Esophagus muscularis mucosa (tissue), 4 donors: ENCODE results near the gene NALCN. TPM values are rescaled to one million over a fixed set of nuclear protein-coding genes. Genes with fewer than 3 reads are reported as not detected.

Source experiments
- DNase-seq: peaks from one replicate; pipeline ENCODE4 v3.0.0-alpha.2; 2017; ENCODE audit errors: extremely low spot score
- H3K27ac ChIP-seq, 4 donors: fragments of 200-600 bp; sonication (generic); replicated peaks in 1 of 4; 1 replicate in 3 of 4; 2 replicates in 1 of 4; pipeline ENCODE4 v1.5.1; 2016 to 2019; ENCODE audit warnings: mild to moderate bottlenecking in 1 of 4
- H3K27me3 ChIP-seq, 4 donors: fragments of 200-600 bp; sonication (generic); one replicate each; pipeline versions ENCODE4 v1.5.1 to v1.6.0; 2016 to 2019
- H3K36me3 ChIP-seq, 4 donors: fragments of 200-600 bp; sonication (generic); one replicate each; pipeline ENCODE4 v1.5.1; 2016 to 2019
- H3K4me1 ChIP-seq, 4 donors: fragments of 200-600 bp; sonication (generic); one replicate each; pipeline ENCODE4 v1.5.1; 2016 to 2019
- H3K4me3 ChIP-seq, 4 donors: fragments of 200-600 bp; sonication (generic); 1 replicate in 2 of 4; 2 replicates in 2 of 4; pipeline ENCODE4 v1.5.1; 2016 to 2019; ENCODE audit warnings: mild to moderate bottlenecking in 4 of 4, moderate library complexity in 1 of 4
- H3K9me3 ChIP-seq, 4 donors: fragments of 200-600 bp; sonication (generic); 1 replicate in 3 of 4; 2 replicates in 1 of 4; pipeline ENCODE4 v1.5.1; 2016 to 2019
- EP300 ChIP-seq: sonication (generic); formaldehyde crosslinking; IDR thresholded peaks from one replicate; pipeline ENCODE4 v1.6.1; 2017; ENCODE audit warnings: antibody characterized with exemption
- POLR2A ChIP-seq: fragments of 450-650 bp; IDR thresholded peaks from one replicate; pipeline ENCODE4 v1.6.1; 2017; ENCODE audit warnings: antibody characterized with exemption, moderate library complexity, mild to moderate bottlenecking, low read depth
- POLR2AphosphoS5 ChIP-seq, 2 donors: sonication (generic); formaldehyde crosslinking; IDR thresholded peaks; one replicate each; pipeline ENCODE4 v1.6.1; 2017; ENCODE audit warnings: antibody characterized with exemption in 2 of 2
- WGBS: methylation state at CpG from one replicate; pipeline ENCODE4 v1.1.5; 2018; 5-methylcytosine and 5-hydroxymethylcytosine counted together
- intact Hi-C: fragments of 100-400 bp; cut with DNase I; formaldehyde crosslinking; loops from one replicate; pipeline ENCODE4 v1.15.1; 2023
- total RNA-seq, 4 donors: library from RNA; depleted of rRNA; stranded (reverse); fragments of >200 nt; gene quantifications; one replicate each; pipeline versions ENCODE4 v1.1.0 to v1.2.1, GENCODE V29; 2016
- TF ChIP-seq, protein P1 (sequence below), 3 experiments: fragments of 200-600 bp in 2 of 3; fragments of 450-650 bp in 1 of 3; sonication (generic) in 2 of 3; IDR thresholded peaks; one replicate each; pipeline ENCODE4 v1.5.1; 2017 to 2019; ENCODE audit warnings: antibody characterized with exemption in 3 of 3, mild to moderate bottlenecking in 2 of 3, moderate library complexity in 1 of 3

Gene NALCN
- total RNA-seq, 4 donors from 2014 or later, result 0.42 to 0.83 (median 0.54) TPM

DNA sequence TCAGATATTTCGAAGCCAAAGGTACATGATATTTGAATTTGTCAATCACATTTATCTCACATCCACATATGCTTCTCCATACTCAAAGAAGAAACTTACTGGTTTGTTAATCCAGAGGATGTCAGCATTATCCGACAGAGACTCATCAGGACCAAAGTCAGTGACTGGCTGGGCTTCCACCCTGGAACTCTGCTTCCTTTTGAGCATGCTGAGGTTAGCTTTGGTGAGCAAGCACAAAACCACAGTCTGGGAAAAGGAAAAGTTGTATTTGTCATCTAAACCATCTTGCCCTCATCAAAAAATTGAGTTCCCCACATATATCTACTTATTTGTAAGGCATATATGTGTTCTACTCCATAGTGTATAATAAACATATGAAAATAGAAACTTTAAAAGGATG, 17.4 kb downstream of the NALCN start:
- 84% methylated on average over 2 of the region's 2 CpGs for WGBS
- no peak overlapping the region for H3K4me3 ChIP-seq
- DNase-seq, result peak; percentile 34
- H3K9me3 ChIP-seq, result no peaks in the 10 kb centered on the region
- no peaks in the 10 kb centered on the region for H3K4me1 ChIP-seq
- no peak overlapping the region for H3K27ac ChIP-seq
- H3K36me3 ChIP-seq, result no peaks in the 10 kb centered on the region
- intact Hi-C loops, result no loop called here
- no peaks in the 10 kb centered on the region for H3K27me3 ChIP-seq
- TF ChIP-seq EP300 (no peak), POLR2AphosphoS5 (IDR thresholded peaks at IDR 0.05) (no peak), POLR2A (no peak)
- TF ChIP-seq, protein P1, sequence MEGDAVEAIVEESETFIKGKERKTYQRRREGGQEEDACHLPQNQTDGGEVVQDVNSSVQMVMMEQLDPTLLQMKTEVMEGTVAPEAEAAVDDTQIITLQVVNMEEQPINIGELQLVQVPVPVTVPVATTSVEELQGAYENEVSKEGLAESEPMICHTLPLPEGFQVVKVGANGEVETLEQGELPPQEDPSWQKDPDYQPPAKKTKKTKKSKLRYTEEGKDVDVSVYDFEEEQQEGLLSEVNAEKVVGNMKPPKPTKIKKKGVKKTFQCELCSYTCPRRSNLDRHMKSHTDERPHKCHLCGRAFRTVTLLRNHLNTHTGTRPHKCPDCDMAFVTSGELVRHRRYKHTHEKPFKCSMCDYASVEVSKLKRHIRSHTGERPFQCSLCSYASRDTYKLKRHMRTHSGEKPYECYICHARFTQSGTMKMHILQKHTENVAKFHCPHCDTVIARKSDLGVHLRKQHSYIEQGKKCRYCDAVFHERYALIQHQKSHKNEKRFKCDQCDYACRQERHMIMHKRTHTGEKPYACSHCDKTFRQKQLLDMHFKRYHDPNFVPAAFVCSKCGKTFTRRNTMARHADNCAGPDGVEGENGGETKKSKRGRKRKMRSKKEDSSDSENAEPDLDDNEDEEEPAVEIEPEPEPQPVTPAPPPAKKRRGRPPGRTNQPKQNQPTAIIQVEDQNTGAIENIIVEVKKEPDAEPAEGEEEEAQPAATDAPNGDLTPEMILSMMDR (IDR thresholded peaks at IDR 0.05), result no peak

DNA sequence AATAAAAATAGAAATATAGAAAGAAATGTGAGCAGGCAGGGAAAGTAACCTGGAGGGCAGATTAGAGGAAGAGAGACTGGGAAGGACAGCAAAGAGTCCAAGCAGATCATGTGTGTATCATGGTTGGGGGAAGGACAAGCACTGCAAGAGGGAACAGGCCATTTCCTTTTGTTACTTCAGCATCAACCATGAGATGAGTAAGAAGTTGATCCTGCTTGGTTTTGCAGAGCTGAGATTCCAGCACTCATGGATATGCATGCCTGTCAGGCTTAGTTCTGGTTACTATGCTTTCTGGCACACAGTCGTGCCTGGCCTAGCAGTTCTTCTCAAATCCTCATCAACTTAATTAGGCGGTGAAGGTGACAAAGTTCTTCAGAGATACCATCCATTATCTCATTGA, 18.1 kb downstream of the NALCN start:
- TF ChIP-seq POLR2A (no peak), POLR2AphosphoS5 (IDR thresholded peaks at IDR 0.05) (no peak), EP300 (no peak)
- TF ChIP-seq, protein P1 (IDR thresholded peaks at IDR 0.05), result no peak
- Histone ChIP-seq H3K4me3 (no peak overlapping the region), H3K27me3 (no peaks in the 10 kb centered on the region), H3K27ac (no peak overlapping the region), H3K4me1 (no peaks in the 10 kb centered on the region), H3K9me3 (no peaks in the 10 kb centered on the region), H3K36me3 (no peaks in the 10 kb centered on the region)
- DNase-seq, result peak; percentile 64
- intact Hi-C loops, result no loop called here
- 54% methylated on average over 2 of the region's 2 CpGs for WGBS

DNA sequence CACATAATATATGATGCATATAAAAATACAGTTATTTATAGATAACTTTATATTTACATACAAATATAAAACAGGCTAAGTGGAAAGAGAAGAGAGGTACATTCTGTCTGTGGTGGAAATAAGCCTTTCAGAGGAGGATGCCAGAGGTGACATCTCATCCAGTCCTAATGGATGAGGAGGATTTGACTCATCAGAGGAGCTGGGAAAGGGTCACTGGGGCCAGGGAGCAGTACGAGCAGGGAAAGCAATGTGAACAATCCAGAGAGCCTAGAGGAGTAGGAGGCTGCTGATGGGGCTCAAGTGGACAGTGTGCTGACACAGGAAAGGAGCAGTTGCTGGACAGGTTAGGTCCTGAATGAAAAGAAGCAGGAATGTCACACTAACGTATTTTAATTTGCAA, 18.6 kb downstream of the NALCN start:
- Histone ChIP-seq H3K27ac (no peak overlapping the region), H3K9me3 (no peaks in the 10 kb centered on the region), H3K4me3 (no peak overlapping the region), H3K36me3 (no peaks in the 10 kb centered on the region), H3K4me1 (no peaks in the 10 kb centered on the region), H3K27me3 (no peaks in the 10 kb centered on the region)
- TF ChIP-seq EP300 (no peak), POLR2AphosphoS5 (IDR thresholded peaks at IDR 0.05) (no peak), POLR2A (no peak)
- TF ChIP-seq, protein P1 (IDR thresholded peaks at IDR 0.05), result no peak
- WGBS, result 41% methylated on average over 2 of the region's 2 CpGs
- DNase-seq, result peak; percentile 45
- intact Hi-C loops, result no loop called here

DNA sequence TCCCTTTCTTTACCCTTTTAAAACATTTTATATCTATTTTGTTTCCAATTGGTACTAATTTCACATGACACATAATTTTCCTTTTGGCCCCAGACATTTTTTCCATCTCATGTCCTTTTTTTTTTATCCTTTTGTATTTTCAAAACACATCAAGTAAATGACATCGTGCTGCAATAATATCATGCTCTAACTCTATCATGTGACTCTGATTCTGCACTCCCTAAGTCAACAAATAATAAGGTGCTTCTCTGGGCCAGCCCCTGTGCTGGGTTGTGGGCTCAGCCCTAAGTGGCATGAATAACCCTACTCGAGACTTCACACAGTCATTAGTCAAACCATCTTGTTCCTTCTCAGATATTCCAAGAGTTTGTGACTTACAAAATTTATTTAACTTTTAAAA, 21.7 kb downstream of the NALCN start:
- intact Hi-C loops, result no loop called here
- no peak overlapping the region for H3K27ac ChIP-seq
- TF ChIP-seq EP300, result no peak
- no peak for TF ChIP-seq POLR2A
- TF ChIP-seq, protein P1 (IDR thresholded peaks at IDR 0.05), result no peak
- no peak for TF ChIP-seq POLR2AphosphoS5 (IDR thresholded peaks at IDR 0.05)
- H3K4me1 ChIP-seq, result no peaks in the 10 kb centered on the region
- DNase-seq, result no peak
- no peak overlapping the region for H3K4me3 ChIP-seq
- WGBS, result 61% methylated on average over 2 of the region's 2 CpGs
- H3K36me3 ChIP-seq, result no peaks in the 10 kb centered on the region
- H3K9me3 ChIP-seq, result no peaks in the 10 kb centered on the region
- no peaks in the 10 kb centered on the region for H3K27me3 ChIP-seq

DNA sequence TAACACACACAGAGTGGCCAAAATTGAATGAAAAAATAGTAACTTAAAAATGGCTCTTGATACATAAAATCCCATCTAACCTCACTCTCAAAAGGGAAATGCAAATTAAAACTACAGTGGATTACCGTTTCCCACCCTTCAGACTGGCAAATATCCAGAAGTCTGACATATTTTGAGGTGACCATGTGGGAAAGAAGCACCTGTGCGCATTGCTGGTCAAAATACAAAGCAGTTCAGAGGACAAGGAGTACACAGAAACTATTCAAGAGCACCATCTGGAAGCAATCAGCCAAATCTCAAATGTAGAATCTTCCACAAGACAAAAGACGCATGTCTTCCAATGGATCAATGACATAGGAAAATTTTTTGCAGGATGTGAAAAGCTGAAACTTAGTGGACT, 23.2 kb downstream of the NALCN start:
- intact Hi-C loops, result no loop called here
- Histone ChIP-seq H3K4me3 (no peak overlapping the region), H3K27me3 (no peaks in the 10 kb centered on the region), H3K27ac (no peak overlapping the region), H3K36me3 (no peaks in the 10 kb centered on the region), H3K4me1 (no peaks in the 10 kb centered on the region), H3K9me3 (no peaks in the 10 kb centered on the region)
- WGBS, result 62% methylated on average over 3 of the region's 3 CpGs
- no peak for DNase-seq
- TF ChIP-seq POLR2A, result no peak
- TF ChIP-seq POLR2AphosphoS5 (IDR thresholded peaks at IDR 0.05), result no peak
- TF ChIP-seq EP300, result no peak
- TF ChIP-seq, protein P1 (IDR thresholded peaks at IDR 0.05), result no peak
